ENCODE data around the gene PSME3IP1.

GRCh38 chr16:57203451-57203850, 17.6 kb upstream of the PSME3IP1 start:
- TF ChIP-seq CTCF (IDR thresholded peaks at IDR 0.05) (no peak), POLR2AphosphoS5 (IDR thresholded peaks at IDR 0.05) (no peak)
